Left ventricle myocardium inferior (tissue), 1 donor: Measurements from ENCODE around the gene PBRM1. TPM values are rescaled to one million over a fixed set of nuclear protein-coding genes. Genes with fewer than 3 reads are reported as not detected.

Source experiments
- DNase-seq: peaks from one replicate; pipeline ENCODE4 v3.0.0-alpha.2; 2020
- H3K27ac ChIP-seq: fragments of 200-600 bp; replicated peaks from 2 replicates; pipeline ENCODE4 v1.8.0; 2021
- H3K27me3 ChIP-seq: fragments of 200-600 bp; 2 replicates; pipeline ENCODE4 v1.8.0; 2021; ENCODE audit warnings: low read depth
- H3K36me3 ChIP-seq: fragments of 200-600 bp; 2 replicates; pipeline ENCODE4 v1.8.0; 2021
- H3K4me1 ChIP-seq: fragments of 200-600 bp; 2 replicates; pipeline ENCODE4 v1.8.0; 2021
- H3K4me3 ChIP-seq: fragments of 200-600 bp; 2 replicates; pipeline ENCODE4 v1.8.0; 2021; ENCODE audit warnings: mild to moderate bottlenecking, moderate library complexity
- H3K9me3 ChIP-seq: fragments of 200-600 bp; replicated peaks from 2 replicates; pipeline ENCODE4 v1.8.0; 2021
- intact Hi-C: fragments of 100-400 bp; cut with micrococcal nuclease; formaldehyde crosslinking; loops from one replicate; pipeline ENCODE4 v1.11.0; 2022
- total RNA-seq: library from RNA; stranded (reverse); fragmentation: NEBNext Ultra II Directional; extraction: Animal tissue kit (Norgen Biotek cat#: 25700); gene quantifications from one replicate; pipeline ENCODE4 v1.2.1, GENCODE V29; 2021
- TF ChIP-seq, protein P1 (sequence below): fragments of 200-600 bp; IDR thresholded peaks from 2 replicates; pipeline ENCODE4 v1.8.0; 2021; ENCODE audit warnings: antibody characterized with exemption, mild to moderate bottlenecking, borderline replicate concordance
- donor health status: DM: no; HTN: yes; CAD: no; lungs with severe emphysema.

Gene PBRM1
- total RNA-seq, 1 donor from 2014 or later, result 52.3 TPM

DNA sequence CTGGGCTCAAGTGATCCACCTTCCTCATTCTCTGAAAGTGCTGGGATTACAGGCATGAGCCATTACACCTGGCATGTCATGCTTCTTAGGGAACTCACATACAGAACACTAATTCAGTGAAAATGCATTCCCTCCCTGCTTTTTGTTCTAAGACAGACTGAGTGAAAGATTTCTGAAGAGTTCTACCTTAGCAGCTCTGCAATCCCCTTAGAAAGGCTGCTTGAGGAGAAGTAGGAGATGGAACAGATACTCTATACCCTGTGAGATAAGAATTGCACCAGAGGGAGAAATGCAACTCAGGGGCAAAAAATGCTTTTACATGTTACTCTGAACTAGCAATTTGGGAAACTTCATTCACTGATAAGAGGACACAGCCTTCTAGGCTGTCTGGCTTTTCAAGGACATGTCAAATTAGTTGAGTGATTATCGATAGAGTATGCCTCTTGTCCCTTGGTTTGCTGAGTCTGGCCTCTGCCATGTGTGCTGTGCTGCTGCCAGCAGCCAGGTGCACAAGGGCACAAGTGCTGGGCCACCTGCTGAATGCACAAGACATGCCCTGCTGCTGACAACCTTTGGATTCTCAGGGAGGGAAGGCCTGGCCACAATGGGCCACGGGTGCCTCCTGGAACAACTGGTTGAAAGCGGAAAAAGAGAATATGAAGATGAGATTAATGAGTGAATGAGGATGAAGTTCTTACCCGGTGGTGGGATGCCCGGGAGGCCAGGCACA, 131.5 kb downstream of the PBRM1 start:
- H3K4me1 ChIP-seq, result peaks cover 56% of the 10 kb centered on the region
- H3K36me3 ChIP-seq, result peaks cover 68% of the 10 kb centered on the region
- H3K27me3 ChIP-seq, result no peaks in the 10 kb centered on the region
- TF ChIP-seq, protein P1, sequence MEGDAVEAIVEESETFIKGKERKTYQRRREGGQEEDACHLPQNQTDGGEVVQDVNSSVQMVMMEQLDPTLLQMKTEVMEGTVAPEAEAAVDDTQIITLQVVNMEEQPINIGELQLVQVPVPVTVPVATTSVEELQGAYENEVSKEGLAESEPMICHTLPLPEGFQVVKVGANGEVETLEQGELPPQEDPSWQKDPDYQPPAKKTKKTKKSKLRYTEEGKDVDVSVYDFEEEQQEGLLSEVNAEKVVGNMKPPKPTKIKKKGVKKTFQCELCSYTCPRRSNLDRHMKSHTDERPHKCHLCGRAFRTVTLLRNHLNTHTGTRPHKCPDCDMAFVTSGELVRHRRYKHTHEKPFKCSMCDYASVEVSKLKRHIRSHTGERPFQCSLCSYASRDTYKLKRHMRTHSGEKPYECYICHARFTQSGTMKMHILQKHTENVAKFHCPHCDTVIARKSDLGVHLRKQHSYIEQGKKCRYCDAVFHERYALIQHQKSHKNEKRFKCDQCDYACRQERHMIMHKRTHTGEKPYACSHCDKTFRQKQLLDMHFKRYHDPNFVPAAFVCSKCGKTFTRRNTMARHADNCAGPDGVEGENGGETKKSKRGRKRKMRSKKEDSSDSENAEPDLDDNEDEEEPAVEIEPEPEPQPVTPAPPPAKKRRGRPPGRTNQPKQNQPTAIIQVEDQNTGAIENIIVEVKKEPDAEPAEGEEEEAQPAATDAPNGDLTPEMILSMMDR, result no peak
- H3K4me3 ChIP-seq, result no peak overlapping the region
- H3K27ac ChIP-seq, result no peak overlapping the region
- H3K9me3 ChIP-seq, result no peaks in the 10 kb centered on the region
- no peak for DNase-seq
- intact Hi-C loops, result no loop called here

DNA sequence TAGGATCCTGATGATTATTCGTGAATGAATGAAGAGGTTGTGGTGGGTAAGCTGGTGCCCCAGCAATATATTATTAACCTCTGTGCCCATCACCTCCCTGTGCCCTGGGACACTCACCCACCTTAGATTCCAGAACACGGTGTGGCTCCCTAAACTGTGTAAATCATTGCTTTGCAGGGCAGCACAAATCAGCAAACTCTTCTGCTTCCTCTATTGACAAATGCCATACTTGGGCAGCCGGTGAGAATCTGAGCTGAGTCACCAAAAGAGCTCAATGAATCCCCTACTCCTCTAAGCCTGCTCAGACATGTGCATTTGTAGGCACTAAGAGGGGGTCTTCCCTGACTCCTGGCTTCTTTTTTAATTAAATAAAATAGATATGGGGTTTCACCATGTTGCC, 133.6 kb downstream of the PBRM1 start:
- Histone ChIP-seq H3K4me1 (peaks cover 59% of the 10 kb centered on the region), H3K36me3 (peaks cover 69% of the 10 kb centered on the region), H3K27me3 (no peaks in the 10 kb centered on the region), H3K4me3 (no peak overlapping the region), H3K9me3 (no peaks in the 10 kb centered on the region), H3K27ac (peak overlapping the region; percentile 38)
- intact Hi-C loops, result no loop called here
- no peak for DNase-seq
- TF ChIP-seq, protein P1, result no peak

- intact Hi-C loops, result no loop called here
- TF ChIP-seq, protein P1, result no peak
- peaks cover 74% of the 10 kb centered on the region for H3K36me3 ChIP-seq
These were observed 134.6 kb downstream of the PBRM1 start for GRCh38 chr3:52551118-52551517.

DNA sequence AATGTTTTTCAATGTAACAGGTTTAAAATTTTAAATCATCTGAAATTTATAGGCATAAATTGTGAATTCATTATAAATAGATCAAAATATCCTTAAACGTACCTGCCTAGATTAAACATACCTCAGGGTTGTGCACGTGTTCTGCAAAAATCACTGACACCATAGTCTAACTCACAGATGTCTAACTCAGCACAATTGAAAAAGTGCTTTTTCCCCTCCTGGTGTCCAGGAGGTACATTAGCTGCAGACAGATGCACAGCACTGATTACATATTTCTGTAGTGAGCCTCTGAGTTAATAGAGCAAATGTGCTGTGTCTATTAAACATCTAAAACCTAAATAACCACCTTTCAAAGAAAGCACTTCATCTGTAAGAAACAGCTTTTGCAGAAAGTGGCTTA, 138.6 kb downstream of the PBRM1 start:
- Histone ChIP-seq H3K9me3 (no peaks in the 10 kb centered on the region), H3K4me1 (peaks cover 59% of the 10 kb centered on the region), H3K4me3 (no peak overlapping the region), H3K27ac (no peak overlapping the region), H3K36me3 (peaks cover 75% of the 10 kb centered on the region), H3K27me3 (no peaks in the 10 kb centered on the region)
- TF ChIP-seq, protein P1, result no peak
- intact Hi-C loops, result loop anchor here (10.0 kb wide), 1 partner anchor 72 kb away; no protein-coding TSS in a partner anchor
- no peak for DNase-seq

More at GRCh38 chr3:52551118-52551517, 134.6 kb downstream of the PBRM1 start:
- no peak for DNase-seq
- H3K4me1 ChIP-seq, result peaks cover 55% of the 10 kb centered on the region
- no peaks in the 10 kb centered on the region for H3K27me3 ChIP-seq
- H3K27ac ChIP-seq, result peak overlapping the region; percentile 38
- H3K4me3 ChIP-seq, result no peak overlapping the region
- no peaks in the 10 kb centered on the region for H3K9me3 ChIP-seq

GRCh38 chr3:52546111-52546901, 139.4 kb downstream of the PBRM1 start:
- H3K9me3 ChIP-seq, result no peaks in the 10 kb centered on the region
- peaks cover 82% of the 10 kb centered on the region for H3K36me3 ChIP-seq
- H3K4me3 ChIP-seq, result no peak overlapping the region
- H3K27me3 ChIP-seq, result no peaks in the 10 kb centered on the region
- peaks cover 56% of the 10 kb centered on the region for H3K4me1 ChIP-seq
- no peak overlapping the region for H3K27ac ChIP-seq
- intact Hi-C loops, result loop anchor here (10.0 kb wide), 1 partner anchor 72 kb away; no protein-coding TSS in a partner anchor
- TF ChIP-seq, protein P1, result no peak
- DNase-seq, result no peak
